ENCODE results near the gene MRGPRX3. TPM values are rescaled to one million over a fixed set of nuclear protein-coding genes. Genes with fewer than 3 reads are reported as not detected.
A peak's percentile ranks its signal among the peaks of the same experiment; 100 is the strongest.
"Not testable (repeated sequence)": the region's sequence is repeated elsewhere in the genome, so short reads cannot be mapped to it uniquely, and the experiment has no call there.

Gene MRGPRX3
- total RNA-seq = not detected

DNA sequence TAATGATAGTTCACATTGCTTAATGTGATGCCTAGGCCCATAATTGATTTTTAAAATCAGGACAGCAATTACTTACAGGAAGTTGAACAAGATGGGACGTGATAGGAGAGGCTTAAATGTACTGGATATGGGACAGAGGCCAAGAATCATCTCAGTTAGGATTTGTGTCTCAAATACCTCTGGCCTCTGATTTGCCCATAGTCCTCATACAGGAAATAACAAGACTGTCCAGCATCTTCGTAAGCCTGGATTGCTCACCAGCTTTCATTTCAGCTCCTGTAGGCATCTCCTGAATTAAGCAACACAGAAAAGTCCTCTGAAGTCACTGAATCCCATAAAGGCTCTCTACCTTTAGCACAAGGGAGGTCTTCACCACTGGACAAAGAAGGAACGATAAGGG is at the start of gene MRGPRX3:
Gene MRGPRX3 (plus strand): TSS at position 231 of the 400 bp plus-strand sequence. CDS start 4,632 bp downstream, outside the sequence.
- no peak for DNase-seq (ENCODE audit: low spot score in 2 of 2)
- Mint-ChIP-seq H3K27ac (no peak within 1 kb of the TSS), H3K36me3 (no peaks in the 10 kb centered on the region), H3K9me3 (no peaks in the 10 kb centered on the region)
- ATAC-seq = no peak

- ATAC-seq (no peak), DNase-seq (ENCODE audit: low spot score in 2 of 2) (no peak)
- Mint-ChIP-seq H3K27ac (no peak overlapping the region), H3K9me3 (no peaks in the 10 kb centered on the region), H3K36me3 (peaks cover 0 to 17% of the 10 kb centered on the region in 2 donors)
These were observed 44.0 kb upstream of the MRGPRX3 start for GRCh38 chr11:18088366-18088765.

- H3K9me3 Mint-ChIP-seq = no peaks in the 10 kb centered on the region
- no peak overlapping the region for H3K27ac Mint-ChIP-seq
- peaks cover 0 to 18% of the 10 kb centered on the region in 2 donors for H3K36me3 Mint-ChIP-seq
- no peak for DNase-seq (ENCODE audit: low spot score in 2 of 2)
- no peak for ATAC-seq
These were observed 43.4 kb upstream of the MRGPRX3 start for GRCh38 chr11:18088966-18089365.

GRCh38 chr11:18091731-18092130 is 40.6 kb upstream of the MRGPRX3 start:
- Mint-ChIP-seq H3K27ac (peak overlapping the region; percentile 37 to 47), H3K9me3 (no peaks in the 10 kb centered on the region), H3K36me3 (peaks cover 5 to 22% of the 10 kb centered on the region in 2 donors)
- DNase-seq (ENCODE audit: low spot score in 2 of 2) (no peak), ATAC-seq (no peak)

DNA sequence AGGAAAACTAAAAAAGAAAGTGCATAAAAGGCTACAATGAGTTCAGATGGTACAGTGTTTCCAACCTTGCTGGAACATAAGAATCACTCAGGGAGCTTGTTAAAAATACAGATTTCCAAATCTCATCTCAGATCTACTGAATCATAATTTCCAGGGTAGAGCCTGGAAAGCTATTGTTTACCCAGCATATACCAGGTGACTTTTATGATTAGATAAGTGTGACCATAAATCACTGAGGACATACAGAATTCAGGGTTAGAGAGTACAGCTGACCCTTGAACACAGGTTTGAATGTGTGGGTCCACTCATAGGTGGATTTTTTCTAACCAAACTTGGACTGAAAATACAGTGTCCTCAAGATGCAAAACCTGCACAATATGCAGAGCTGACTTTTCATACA is 38.4 kb upstream of the MRGPRX3 start:
- H3K9me3 Mint-ChIP-seq = no peaks in the 10 kb centered on the region
- H3K27ac Mint-ChIP-seq = no peak overlapping the region
- peaks cover 5 to 16% of the 10 kb centered on the region in 2 donors for H3K36me3 Mint-ChIP-seq
- ATAC-seq (peak in 1 of 2 donors; percentile 28), DNase-seq (ENCODE audit: low spot score in 2 of 2) (no peak)

- no peak for ATAC-seq
- peak overlapping the region; percentile 51 to 77 for H3K27ac Mint-ChIP-seq
- H3K9me3 Mint-ChIP-seq = no peaks in the 10 kb centered on the region
- peaks cover 12 to 30% of the 10 kb centered on the region in 2 donors for H3K36me3 Mint-ChIP-seq
- no peak for DNase-seq (ENCODE audit: low spot score in 2 of 2)
These were observed 31.3 kb upstream of the MRGPRX3 start for GRCh38 chr11:18100926-18101656.

GRCh38 chr11:18105086-18105801 is 27.1 kb upstream of the MRGPRX3 start:
- peaks cover 12 to 30% of the 10 kb centered on the region in 2 donors for H3K36me3 Mint-ChIP-seq
- no peaks in the 10 kb centered on the region for H3K9me3 Mint-ChIP-seq
- no peak for ATAC-seq
- peak overlapping the region; percentile 97 to 98 for H3K27ac Mint-ChIP-seq
- DNase-seq (ENCODE audit: low spot score in 2 of 2) = no peak

DNA sequence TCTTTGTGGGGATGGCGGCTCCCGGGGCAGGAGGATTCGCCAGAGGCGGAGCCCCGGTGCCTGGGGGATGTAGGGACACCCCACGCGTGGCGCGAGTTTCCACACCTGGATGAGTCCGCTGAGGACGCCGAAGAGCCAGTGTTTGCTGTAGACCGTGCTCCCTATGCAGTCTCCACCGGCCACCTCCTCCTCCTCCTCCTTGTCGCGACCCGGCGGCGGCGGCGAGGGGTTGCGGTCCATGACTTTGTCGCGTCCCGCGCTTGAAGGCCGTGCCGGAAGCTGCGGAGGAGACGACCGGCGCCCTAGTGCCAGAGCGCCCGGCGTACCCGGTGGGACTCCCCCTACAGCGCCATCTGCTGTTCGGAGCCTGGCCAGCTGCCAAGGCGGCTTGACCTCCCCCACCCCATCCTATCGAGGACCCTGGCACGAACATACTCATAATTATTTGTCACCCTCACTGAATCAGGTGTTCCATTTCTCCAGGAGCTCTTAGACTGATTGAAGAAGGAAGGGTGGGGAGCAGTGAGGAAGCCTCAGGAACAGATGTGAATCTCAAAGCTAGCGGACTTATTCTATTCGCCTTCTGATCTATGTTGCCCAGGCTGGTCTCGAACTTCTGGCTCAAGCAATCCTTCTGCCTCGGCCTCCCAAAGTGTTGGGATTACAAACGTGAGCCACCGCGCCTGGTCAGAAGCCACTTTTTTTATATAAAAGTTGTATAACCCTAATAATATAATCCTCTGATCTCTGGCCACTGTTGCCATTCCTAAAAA is 26.4 kb upstream of the MRGPRX3 start, which contains the start of gene SAAL1:
Gene SAAL1 (minus strand): TSS at position 281 of the 773 bp plus-strand sequence. CDS start 41 bp downstream, at position 240.
- Mint-ChIP-seq H3K36me3 (peaks cover 12 to 27% of the 10 kb centered on the region in 2 donors), H3K9me3 (no peaks in the 10 kb centered on the region), H3K27ac (peak within 1 kb of the TSS; percentile 97 to 98)
- peak; percentile 91 to 96 for DNase-seq (ENCODE audit: low spot score in 2 of 2)
- peak; percentile 96 to 98 for ATAC-seq

DNA sequence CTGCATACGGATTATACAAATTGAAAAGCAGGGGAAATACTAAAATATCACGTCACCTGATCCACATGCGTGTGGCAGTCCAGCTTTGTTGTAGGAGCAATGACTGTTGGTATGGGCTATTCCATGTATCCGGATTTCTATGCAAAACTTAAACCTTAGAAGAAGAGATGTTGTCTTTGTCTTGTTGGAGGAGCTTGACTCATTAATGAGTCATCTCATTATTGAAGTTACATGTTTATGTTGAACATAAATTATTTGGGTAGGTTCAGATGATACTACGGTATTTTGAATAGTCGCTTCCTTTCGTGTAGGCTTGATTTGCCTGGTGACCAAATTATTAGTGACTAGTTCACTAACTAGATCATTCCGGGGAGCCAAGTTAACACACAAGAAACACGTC is 25.7 kb upstream of the MRGPRX3 start:
- Mint-ChIP-seq H3K27ac (peak overlapping the region in 1 of 2 donors; percentile 98), H3K9me3 (no peaks in the 10 kb centered on the region), H3K36me3 (peaks cover 8 to 20% of the 10 kb centered on the region in 2 donors)
- no peak for DNase-seq (ENCODE audit: low spot score in 2 of 2)
- no peak for ATAC-seq

DNA sequence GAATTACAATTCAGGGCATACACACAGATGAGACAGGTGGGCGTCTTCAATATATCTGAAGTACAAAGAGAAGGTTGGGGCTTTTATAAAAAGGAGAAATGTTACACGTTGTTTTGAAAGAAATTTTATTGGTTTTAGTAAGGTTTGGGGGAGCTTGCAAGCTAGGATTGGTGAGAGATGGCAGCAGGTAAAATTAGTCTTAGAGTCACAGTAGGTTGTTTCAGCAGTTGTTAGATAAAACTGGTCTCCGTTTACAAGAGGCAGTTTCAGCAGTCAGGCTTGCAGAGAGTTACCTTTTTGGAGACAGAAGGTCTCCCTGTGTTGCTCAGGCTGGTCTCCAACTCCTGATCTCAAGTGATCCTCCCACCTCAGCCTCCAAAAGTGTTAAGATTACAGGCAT is 24.1 kb upstream of the MRGPRX3 start:
- Mint-ChIP-seq H3K9me3 (no peaks in the 10 kb centered on the region), H3K36me3 (peaks cover 5 to 7% of the 10 kb centered on the region in 2 donors), H3K27ac (no peak overlapping the region)
- ATAC-seq (no peak), DNase-seq (ENCODE audit: low spot score in 2 of 2) (no peak)

DNA sequence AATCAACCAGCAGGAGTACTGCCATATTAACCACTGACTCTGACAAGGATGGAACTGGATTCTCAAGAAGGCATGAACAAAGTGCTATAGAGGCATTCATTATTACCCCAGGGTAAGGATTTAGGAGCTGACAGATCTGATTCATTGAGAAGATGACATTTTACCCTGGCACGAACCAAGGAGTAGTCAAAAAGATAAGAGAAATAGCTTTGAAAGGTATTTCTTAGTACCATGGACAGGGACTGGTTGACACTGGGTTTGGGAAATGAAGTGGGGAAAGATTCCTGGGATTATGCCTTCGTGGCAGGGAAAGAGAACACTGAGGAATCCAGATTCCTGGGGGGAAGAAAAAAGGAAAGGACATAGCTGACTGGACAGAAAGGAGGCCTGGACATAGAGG is 21.4 kb upstream of the MRGPRX3 start:
- no peak for DNase-seq (ENCODE audit: low spot score in 2 of 2)
- ATAC-seq = no peak
- Mint-ChIP-seq H3K9me3 (no peaks in the 10 kb centered on the region), H3K36me3 (no peaks in the 10 kb centered on the region), H3K27ac (no peak overlapping the region)

- ATAC-seq (peak; percentile 92 to 93), DNase-seq (ENCODE audit: low spot score in 2 of 2) (peak; percentile 62 to 67)
- no peaks in the 10 kb centered on the region for H3K9me3 Mint-ChIP-seq
- H3K36me3 Mint-ChIP-seq = no peaks in the 10 kb centered on the region
- H3K27ac Mint-ChIP-seq = no peak overlapping the region
These were observed 16.8 kb upstream of the MRGPRX3 start for GRCh38 chr11:18115360-18116127.

DNA sequence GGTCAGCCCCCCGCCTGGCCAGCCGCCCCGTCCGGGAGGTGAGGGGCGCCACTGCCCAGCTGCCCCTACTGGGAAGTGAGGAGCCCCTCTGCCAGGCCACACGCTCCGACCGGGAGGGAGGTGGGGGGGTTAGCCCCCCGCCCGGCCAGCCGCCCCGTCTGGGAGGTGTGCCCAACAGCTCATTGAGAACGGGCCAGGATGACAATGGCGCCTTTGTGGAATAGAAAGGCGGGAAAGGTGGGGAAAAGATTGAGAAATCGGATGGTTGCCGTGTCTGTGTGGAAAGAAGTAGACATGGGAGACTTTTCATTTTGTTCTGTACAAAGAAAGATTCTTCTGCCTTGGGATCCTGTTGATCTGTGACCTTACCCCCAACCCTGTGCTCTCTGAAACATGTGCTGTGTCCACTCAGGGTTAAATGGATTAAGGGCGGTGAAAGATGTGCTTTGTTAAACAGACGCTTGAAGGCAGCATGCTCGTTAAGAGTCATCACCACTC is 11.0 kb upstream of the MRGPRX3 start:
- not testable (repeated sequence) for ATAC-seq; H3K36me3 Mint-ChIP-seq; H3K27ac Mint-ChIP-seq; DNase-seq (ENCODE audit: low spot score in 2 of 2); H3K9me3 Mint-ChIP-seq

DNA sequence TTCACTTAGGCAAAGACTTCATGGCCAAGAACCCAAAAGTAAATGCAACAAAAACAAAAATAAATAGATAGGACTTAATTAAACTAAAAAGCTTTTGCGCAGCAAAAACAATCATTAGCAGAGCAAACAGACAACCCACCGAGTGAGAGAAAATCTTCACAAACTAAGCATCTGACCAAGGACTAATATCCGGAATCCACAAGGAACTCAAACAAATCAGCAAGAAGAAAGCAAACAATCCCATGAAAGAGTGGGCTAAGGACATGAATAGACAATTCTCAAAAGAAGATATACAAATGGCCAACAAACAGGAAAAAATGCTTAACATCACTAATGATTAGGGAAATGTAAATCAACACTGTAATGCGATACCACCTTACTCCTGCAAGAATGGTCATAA is 1.3 kb upstream of the MRGPRX3 start:
- not testable (repeated sequence) for H3K36me3 Mint-ChIP-seq; H3K9me3 Mint-ChIP-seq; DNase-seq (ENCODE audit: low spot score in 2 of 2); H3K27ac Mint-ChIP-seq; ATAC-seq

- no peak for DNase-seq (ENCODE audit: low spot score in 2 of 2)
- Mint-ChIP-seq H3K36me3 (no peaks in the 10 kb centered on the region), H3K9me3 (no peaks in the 10 kb centered on the region), H3K27ac (no peak overlapping the region)
- ATAC-seq = no peak
These were observed 2.9 kb downstream of the MRGPRX3 start for GRCh38 chr11:18135308-18135707.

DNA sequence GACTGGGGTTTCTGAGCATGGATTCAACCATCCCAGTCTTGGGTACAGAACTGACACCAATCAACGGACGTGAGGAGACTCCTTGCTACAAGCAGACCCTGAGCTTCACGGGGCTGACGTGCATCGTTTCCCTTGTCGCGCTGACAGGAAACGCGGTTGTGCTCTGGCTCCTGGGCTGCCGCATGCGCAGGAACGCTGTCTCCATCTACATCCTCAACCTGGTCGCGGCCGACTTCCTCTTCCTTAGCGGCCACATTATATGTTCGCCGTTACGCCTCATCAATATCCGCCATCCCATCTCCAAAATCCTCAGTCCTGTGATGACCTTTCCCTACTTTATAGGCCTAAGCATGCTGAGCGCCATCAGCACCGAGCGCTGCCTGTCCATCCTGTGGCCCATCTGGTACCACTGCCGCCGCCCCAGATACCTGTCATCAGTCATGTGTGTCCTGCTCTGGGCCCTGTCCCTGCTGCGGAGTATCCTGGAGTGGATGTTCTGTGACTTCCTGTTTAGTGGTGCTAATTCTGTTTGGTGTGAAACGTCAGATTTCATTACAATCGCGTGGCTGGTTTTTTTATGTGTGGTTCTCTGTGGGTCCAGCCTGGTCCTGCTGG is 4.9 kb downstream of the MRGPRX3 start:
- H3K9me3 Mint-ChIP-seq = no peaks in the 10 kb centered on the region
- no peaks in the 10 kb centered on the region for H3K36me3 Mint-ChIP-seq
- no peak for DNase-seq (ENCODE audit: low spot score in 2 of 2)
- peak overlapping the region in 1 of 2 donors; percentile 65 for H3K27ac Mint-ChIP-seq
- ATAC-seq = no peak

Data from activated naive CD4-positive, alpha-beta T cell treated with anti-CD3 and anti-CD28 coated beads, Interleukin-2, amount 50 U/mL, for 72 hours (primary cell).